IgD-negative memory B cell (primary cell): ENCODE measurements around the gene UPB1. TPM values are rescaled to one million over a fixed set of nuclear protein-coding genes. Genes with fewer than 3 reads are reported as not detected.

Experiments
- H3K27ac Mint-ChIP-seq, 3 donors: one replicate each; pipeline ENCODE4 v1.8.0; 2020 to 2022; ENCODE audit warnings: mild to moderate bottlenecking in 3 of 3, mixed read lengths in 3 of 3, moderate library complexity in 1 of 3
- H3K27me3 Mint-ChIP-seq: one replicate; pipeline ENCODE4 v1.8.0; 2021; ENCODE audit warnings: mixed read lengths
- H3K36me3 Mint-ChIP-seq: one replicate; pipeline ENCODE4 v1.8.0; 2020; ENCODE audit warnings: mild to moderate bottlenecking, mixed read lengths
- H3K4me1 Mint-ChIP-seq, 3 donors: one replicate each; pipeline ENCODE4 v1.8.0; 2020 to 2022; ENCODE audit warnings: mixed read lengths in 3 of 3, mild to moderate bottlenecking in 1 of 3
- H3K4me3 Mint-ChIP-seq, 4 donors: one replicate each; pipeline ENCODE4 v1.8.0; 2020 to 2022; ENCODE audit warnings: mild to moderate bottlenecking in 4 of 4, mixed read lengths in 4 of 4, moderate library complexity in 3 of 4
- H3K9me3 Mint-ChIP-seq, 3 donors: one replicate each; pipeline ENCODE4 v1.8.0; 2020 to 2021; ENCODE audit warnings: mixed read lengths in 3 of 3, mild to moderate bottlenecking in 1 of 3
- polyA plus RNA-seq: library from polyadenylated mRNA; unstranded; fragments of 300-500 nt; fragmentation: Illumina TruSeq; gene quantifications from one replicate; pipeline ENCODE4 v1.2.3, GENCODE V29; 2021

UPB1 gene
- not detected for polyA plus RNA-seq

- Mint-ChIP-seq H3K4me3 (peak within 1 kb of the TSS in 1 of 4 donors; percentile 39), H3K9me3 (no peaks in the 10 kb centered on the region), H3K27me3 (peaks cover 18% of the 10 kb centered on the region), H3K4me1 (no peaks in the 10 kb centered on the region), H3K36me3 (no peaks in the 10 kb centered on the region), H3K27ac (no peak within 1 kb of the TSS)
Measured at GRCh38 chr22:24494528-24495364, at the start of gene UPB1. Gene UPB1 (plus strand): TSS chr22:24495332. CDS start chr22:24495404, 72 bp downstream.

GRCh38 chr22:24445481-24446259 lies 49.5 kb upstream of the UPB1 start:
- Mint-ChIP-seq H3K36me3 (peaks cover 11% of the 10 kb centered on the region), H3K9me3 (no peaks in the 10 kb centered on the region), H3K27me3 (no peaks in the 10 kb centered on the region), H3K27ac (no peak overlapping the region), H3K4me1 (peaks cover 10 to 15% (median 11%) of the 10 kb centered on the region in 3 donors), H3K4me3 (no peak overlapping the region)

GRCh38 chr22:24446260-24446611 lies 48.9 kb upstream of the UPB1 start:
- Mint-ChIP-seq H3K4me3 (no peak overlapping the region), H3K4me1 (peaks cover 6 to 17% (median 10%) of the 10 kb centered on the region in 3 donors)

GRCh38 chr22:24450610-24451009 lies 44.5 kb upstream of the UPB1 start:
- H3K4me3 Mint-ChIP-seq = peak overlapping the region in 1 of 4 donors; percentile 22
- no peaks in the 10 kb centered on the region for H3K27me3 Mint-ChIP-seq
- peaks cover 7% of the 10 kb centered on the region for H3K36me3 Mint-ChIP-seq
- no peaks in the 10 kb centered on the region for H3K9me3 Mint-ChIP-seq
- H3K27ac Mint-ChIP-seq = peak overlapping the region in 1 of 3 donors; percentile 34
- H3K4me1 Mint-ChIP-seq = peaks cover 6 to 15% (median 7%) of the 10 kb centered on the region in 3 donors

More at GRCh38 chr22:24446260-24446611, 48.9 kb upstream of the UPB1 start:
- Mint-ChIP-seq H3K27me3 (no peaks in the 10 kb centered on the region), H3K27ac (no peak overlapping the region), H3K9me3 (no peaks in the 10 kb centered on the region), H3K36me3 (peaks cover 8% of the 10 kb centered on the region)

- no peaks in the 10 kb centered on the region for H3K9me3 Mint-ChIP-seq
- H3K4me1 Mint-ChIP-seq = peaks cover 7 to 15% (median 11%) of the 10 kb centered on the region in 3 donors
- H3K27ac Mint-ChIP-seq = no peak overlapping the region
- no peaks in the 10 kb centered on the region for H3K27me3 Mint-ChIP-seq
- H3K36me3 Mint-ChIP-seq = peaks cover 7% of the 10 kb centered on the region
- H3K4me3 Mint-ChIP-seq = no peak overlapping the region
Measured at GRCh38 chr22:24451162-24451561, 44.0 kb upstream of the UPB1 start.

GRCh38 chr22:24453853-24454252 lies 41.3 kb upstream of the UPB1 start:
- Mint-ChIP-seq H3K9me3 (no peaks in the 10 kb centered on the region), H3K27ac (no peak overlapping the region), H3K4me1 (peaks cover 5 to 15% (median 11%) of the 10 kb centered on the region in 3 donors), H3K36me3 (peaks cover 5% of the 10 kb centered on the region), H3K4me3 (no peak overlapping the region), H3K27me3 (no peaks in the 10 kb centered on the region)

- H3K9me3 Mint-ChIP-seq = no peaks in the 10 kb centered on the region
- H3K4me3 Mint-ChIP-seq = no peak overlapping the region
- peaks cover 6% of the 10 kb centered on the region for H3K36me3 Mint-ChIP-seq
- H3K27me3 Mint-ChIP-seq = no peaks in the 10 kb centered on the region
- no peak overlapping the region for H3K27ac Mint-ChIP-seq
- H3K4me1 Mint-ChIP-seq = peaks cover 0 to 11% (median 8%) of the 10 kb centered on the region in 3 donors
Measured at GRCh38 chr22:24455039-24455438, 40.1 kb upstream of the UPB1 start.

GRCh38 chr22:24455751-24456426 lies 39.2 kb upstream of the UPB1 start:
- Mint-ChIP-seq H3K36me3 (peaks cover 6% of the 10 kb centered on the region), H3K4me3 (no peak overlapping the region), H3K4me1 (peaks cover 4 to 5% (median 4%) of the 10 kb centered on the region in 3 donors), H3K27ac (no peak overlapping the region), H3K27me3 (no peaks in the 10 kb centered on the region), H3K9me3 (no peaks in the 10 kb centered on the region)

- Mint-ChIP-seq H3K27ac (no peak overlapping the region), H3K36me3 (peaks cover 8% of the 10 kb centered on the region), H3K4me3 (no peak overlapping the region), H3K4me1 (peaks cover 4 to 10% (median 4%) of the 10 kb centered on the region in 3 donors), H3K27me3 (no peaks in the 10 kb centered on the region), H3K9me3 (no peaks in the 10 kb centered on the region)
Measured at GRCh38 chr22:24457894-24458420, 37.2 kb upstream of the UPB1 start.

GRCh38 chr22:24459911-24460310 lies 35.2 kb upstream of the UPB1 start:
- H3K36me3 Mint-ChIP-seq = peaks cover 8% of the 10 kb centered on the region
- H3K27ac Mint-ChIP-seq = peak overlapping the region in 1 of 3 donors; percentile 32
- no peaks in the 10 kb centered on the region for H3K27me3 Mint-ChIP-seq
- H3K4me3 Mint-ChIP-seq = no peak overlapping the region
- H3K4me1 Mint-ChIP-seq = peaks cover 12 to 14% (median 12%) of the 10 kb centered on the region in 3 donors
- peaks cover 0 to 5% (median 0%) of the 10 kb centered on the region in 3 donors for H3K9me3 Mint-ChIP-seq

- peaks cover 0 to 5% (median 0%) of the 10 kb centered on the region in 3 donors for H3K9me3 Mint-ChIP-seq
- no peaks in the 10 kb centered on the region for H3K27me3 Mint-ChIP-seq
- H3K4me3 Mint-ChIP-seq = no peak overlapping the region
- H3K36me3 Mint-ChIP-seq = peaks cover 8% of the 10 kb centered on the region
- peak overlapping the region in 1 of 3 donors; percentile 29 for H3K27ac Mint-ChIP-seq
- H3K4me1 Mint-ChIP-seq = peaks cover 12 to 14% (median 12%) of the 10 kb centered on the region in 3 donors
Measured at GRCh38 chr22:24460418-24461089, 34.6 kb upstream of the UPB1 start.

GRCh38 chr22:24463071-24463760 lies 31.9 kb upstream of the UPB1 start:
- Mint-ChIP-seq H3K27ac (peak overlapping the region; percentile 40 to 94 (median 68)), H3K9me3 (peaks cover 0 to 5% (median 0%) of the 10 kb centered on the region in 3 donors), H3K4me3 (peak overlapping the region in 2 of 4 donors; percentile 58 to 75), H3K36me3 (peaks cover 6% of the 10 kb centered on the region), H3K27me3 (no peaks in the 10 kb centered on the region), H3K4me1 (peaks cover 9 to 17% (median 12%) of the 10 kb centered on the region in 3 donors)

GRCh38 chr22:24465566-24465965 lies 29.6 kb upstream of the UPB1 start:
- H3K4me1 Mint-ChIP-seq = peaks cover 9 to 17% (median 12%) of the 10 kb centered on the region in 3 donors
- H3K27me3 Mint-ChIP-seq = no peaks in the 10 kb centered on the region
- peaks cover 0 to 5% (median 0%) of the 10 kb centered on the region in 3 donors for H3K9me3 Mint-ChIP-seq
- peaks cover 4% of the 10 kb centered on the region for H3K36me3 Mint-ChIP-seq
- no peak overlapping the region for H3K27ac Mint-ChIP-seq
- H3K4me3 Mint-ChIP-seq = no peak overlapping the region
